Esophagus muscularis mucosa (tissue), 4 donors: Measurements from ENCODE around the gene GREB1. TPM values are rescaled to one million over a fixed set of nuclear protein-coding genes. Genes with fewer than 3 reads are reported as not detected.

ENCODE experiments used
- DNase-seq: peaks from one replicate; pipeline ENCODE4 v3.0.0-alpha.2; 2017; ENCODE audit errors: extremely low spot score
- H3K27ac ChIP-seq, 4 donors: fragments of 200-600 bp; sonication (generic); replicated peaks in 1 of 4; 1 replicate in 3 of 4; 2 replicates in 1 of 4; pipeline ENCODE4 v1.5.1; 2016 to 2019; ENCODE audit warnings: mild to moderate bottlenecking in 1 of 4
- H3K27me3 ChIP-seq, 4 donors: fragments of 200-600 bp; sonication (generic); one replicate each; pipeline versions ENCODE4 v1.5.1 to v1.6.0; 2016 to 2019
- H3K36me3 ChIP-seq, 4 donors: fragments of 200-600 bp; sonication (generic); one replicate each; pipeline ENCODE4 v1.5.1; 2016 to 2019
- H3K4me1 ChIP-seq, 4 donors: fragments of 200-600 bp; sonication (generic); one replicate each; pipeline ENCODE4 v1.5.1; 2016 to 2019
- H3K4me3 ChIP-seq, 4 donors: fragments of 200-600 bp; sonication (generic); 1 replicate in 2 of 4; 2 replicates in 2 of 4; pipeline ENCODE4 v1.5.1; 2016 to 2019; ENCODE audit warnings: mild to moderate bottlenecking in 4 of 4, moderate library complexity in 1 of 4
- H3K9me3 ChIP-seq, 4 donors: fragments of 200-600 bp; sonication (generic); 1 replicate in 3 of 4; 2 replicates in 1 of 4; pipeline ENCODE4 v1.5.1; 2016 to 2019
- CTCF ChIP-seq, 3 experiments: fragments of 200-600 bp in 2 of 3; fragments of 450-650 bp in 1 of 3; sonication (generic) in 2 of 3; IDR thresholded peaks; one replicate each; pipeline ENCODE4 v1.5.1; 2017 to 2019; ENCODE audit warnings: antibody characterized with exemption in 3 of 3, mild to moderate bottlenecking in 2 of 3, moderate library complexity in 1 of 3
- EP300 ChIP-seq: sonication (generic); formaldehyde crosslinking; IDR thresholded peaks from one replicate; pipeline ENCODE4 v1.6.1; 2017; ENCODE audit warnings: antibody characterized with exemption
- POLR2A ChIP-seq: fragments of 450-650 bp; IDR thresholded peaks from one replicate; pipeline ENCODE4 v1.6.1; 2017; ENCODE audit warnings: antibody characterized with exemption, moderate library complexity, mild to moderate bottlenecking, low read depth
- POLR2AphosphoS5 ChIP-seq, 2 donors: sonication (generic); formaldehyde crosslinking; IDR thresholded peaks; one replicate each; pipeline ENCODE4 v1.6.1; 2017; ENCODE audit warnings: antibody characterized with exemption in 2 of 2
- WGBS: methylation state at CpG from one replicate; pipeline ENCODE4 v1.1.5; 2018; 5-methylcytosine and 5-hydroxymethylcytosine counted together
- intact Hi-C: fragments of 100-400 bp; cut with DNase I; formaldehyde crosslinking; loops from one replicate; pipeline ENCODE4 v1.15.1; 2023
- total RNA-seq, 4 donors: library from RNA; depleted of rRNA; stranded (reverse); fragments of >200 nt; gene quantifications; one replicate each; pipeline versions ENCODE4 v1.1.0 to v1.2.1, GENCODE V29; 2016

GREB1 gene
- total RNA-seq, 4 donors from 2014 or later = 3.7 to 11.0 (median 7.7) TPM

GRCh38 chr2:11625671-11626070 lies 91.8 kb downstream of the GREB1 start:
- TF ChIP-seq EP300 (no peak), CTCF (IDR thresholded peaks at IDR 0.05) (no peak), POLR2AphosphoS5 (IDR thresholded peaks at IDR 0.05) (no peak), POLR2A (no peak)
- H3K27ac ChIP-seq = no peak overlapping the region
- peaks cover 0 to 12% (median 9%) of the 10 kb centered on the region in 4 donors for H3K9me3 ChIP-seq
- WGBS = 88% methylated on average over 10 of the region's 10 CpGs
- peaks cover 0 to 39% (median 11%) of the 10 kb centered on the region in 4 donors for H3K36me3 ChIP-seq
- H3K27me3 ChIP-seq = no peaks in the 10 kb centered on the region
- peaks cover 0 to 3% (median 0%) of the 10 kb centered on the region in 4 donors for H3K4me1 ChIP-seq
- H3K4me3 ChIP-seq = no peak overlapping the region
- DNase-seq = no peak
- intact Hi-C loops = no loop called here

GRCh38 chr2:11628675-11629074 lies 94.8 kb downstream of the GREB1 start:
- Histone ChIP-seq H3K4me1 (peaks cover 0 to 3% (median 0%) of the 10 kb centered on the region in 4 donors), H3K27me3 (no peaks in the 10 kb centered on the region), H3K27ac (no peak overlapping the region), H3K36me3 (peaks cover 0 to 53% (median 12%) of the 10 kb centered on the region in 4 donors), H3K9me3 (peaks cover 0 to 12% (median 9%) of the 10 kb centered on the region in 4 donors), H3K4me3 (no peak overlapping the region)
- intact Hi-C loops = no loop called here
- no peak for DNase-seq
- WGBS = 90% methylated on average over 9 of the region's 9 CpGs
- TF ChIP-seq CTCF (IDR thresholded peaks at IDR 0.05) (no peak), POLR2AphosphoS5 (IDR thresholded peaks at IDR 0.05) (no peak), EP300 (no peak), POLR2A (no peak)

GRCh38 chr2:11629215-11629614 lies 95.4 kb downstream of the GREB1 start:
- TF ChIP-seq POLR2AphosphoS5 (IDR thresholded peaks at IDR 0.05) (no peak), EP300 (no peak), POLR2A (no peak), CTCF (IDR thresholded peaks at IDR 0.05) (no peak)
- H3K27ac ChIP-seq = no peak overlapping the region
- peaks cover 0 to 12% (median 9%) of the 10 kb centered on the region in 4 donors for H3K9me3 ChIP-seq
- intact Hi-C loops = no loop called here
- no peaks in the 10 kb centered on the region for H3K27me3 ChIP-seq
- no peak for DNase-seq
- H3K36me3 ChIP-seq = peaks cover 0 to 58% (median 14%) of the 10 kb centered on the region in 4 donors
- H3K4me1 ChIP-seq = peaks cover 0 to 3% (median 0%) of the 10 kb centered on the region in 4 donors
- 89% methylated on average over 11 of the region's 11 CpGs for WGBS
- H3K4me3 ChIP-seq = no peak overlapping the region

GRCh38 chr2:11629851-11630250 lies 96.0 kb downstream of the GREB1 start:
- Histone ChIP-seq H3K27ac (no peak overlapping the region), H3K4me1 (peaks cover 0 to 3% (median 0%) of the 10 kb centered on the region in 4 donors), H3K4me3 (no peak overlapping the region), H3K36me3 (peaks cover 0 to 62% (median 14%) of the 10 kb centered on the region in 4 donors), H3K9me3 (peaks cover 0 to 12% (median 9%) of the 10 kb centered on the region in 4 donors), H3K27me3 (no peaks in the 10 kb centered on the region)
- TF ChIP-seq CTCF (IDR thresholded peaks at IDR 0.05) (no peak), EP300 (no peak), POLR2AphosphoS5 (IDR thresholded peaks at IDR 0.05) (no peak), POLR2A (no peak)
- intact Hi-C loops = no loop called here
- DNase-seq = no peak
- 74% methylated on average over 9 of the region's 11 CpGs for whole genome bisulfite sequencing

- WGBS = 93% methylated on average over 4 of the region's 4 CpGs
Observed at GRCh38 chr2:11630855-11631254, 97.0 kb downstream of the GREB1 start.

More at GRCh38 chr2:11630855-11631254, 97.0 kb downstream of the GREB1 start:
- no peak for DNase-seq
- intact Hi-C loops = no loop called here
- TF ChIP-seq POLR2A = no peak
- TF ChIP-seq CTCF (IDR thresholded peaks at IDR 0.05) = no peak
- TF ChIP-seq EP300 = no peak
- Histone ChIP-seq H3K4me1 (peaks cover 0 to 3% (median 0%) of the 10 kb centered on the region in 4 donors), H3K36me3 (peaks cover 0 to 65% (median 11%) of the 10 kb centered on the region in 4 donors), H3K27ac (no peak overlapping the region), H3K9me3 (peaks cover 0 to 12% (median 9%) of the 10 kb centered on the region in 4 donors), H3K4me3 (no peak overlapping the region), H3K27me3 (no peaks in the 10 kb centered on the region)
